GM18520 (cell line): ENCODE measurements around the gene POPDC2.

Source experiments
- ATAC-seq: cut with Tn5 transposase; IDR thresholded peaks from one replicate; pipeline ENCODE4 v1.9.1; 2021; ENCODE audit not compliant: unreplicated experiment

Gene POPDC2

GRCh38 chr3:119672776-119673175 lies 12.4 kb upstream of the POPDC2 start:
- no peak for ATAC-seq

- no peak for ATAC-seq
Observed at GRCh38 chr3:119669906-119670570, 9.6 kb upstream of the POPDC2 start.

GRCh38 chr3:119665954-119666559 lies 5.7 kb upstream of the POPDC2 start:
- ATAC-seq: no peak

- no peak for ATAC-seq
Observed at GRCh38 chr3:119664850-119665379, 4.5 kb upstream of the POPDC2 start.

- ATAC-seq: no peak
Observed at GRCh38 chr3:119664370-119664769, 4.0 kb upstream of the POPDC2 start.

- ATAC-seq: no peak
Observed at GRCh38 chr3:119663885-119664284, 3.5 kb upstream of the POPDC2 start.

- no peak for ATAC-seq
Observed at GRCh38 chr3:119662604-119663373, 2.4 kb upstream of the POPDC2 start.

GRCh38 chr3:119659606-119660291 lies 640 bp downstream of the POPDC2 start:
- ATAC-seq: no peak

- ATAC-seq: no peak
Observed at GRCh38 chr3:119658994-119659393, 1.4 kb downstream of the POPDC2 start.

- ATAC-seq: no peak
Observed at GRCh38 chr3:119657887-119658702, 2.3 kb downstream of the POPDC2 start.

GRCh38 chr3:119653876-119654275 lies 6.5 kb downstream of the POPDC2 start:
- ATAC-seq: no peak

GRCh38 chr3:119652306-119653033 lies 7.9 kb downstream of the POPDC2 start:
- no peak for ATAC-seq

GRCh38 chr3:119649761-119650160 lies 10.6 kb downstream of the POPDC2 start:
- no peak for ATAC-seq

- no peak for ATAC-seq
Observed at GRCh38 chr3:119647843-119648575, 12.4 kb downstream of the POPDC2 start.

- no peak for ATAC-seq
Observed at GRCh38 chr3:119647171-119647570, 13.2 kb downstream of the POPDC2 start.

- ATAC-seq: no peak
Observed at GRCh38 chr3:119645813-119646212, 14.6 kb downstream of the POPDC2 start.

GRCh38 chr3:119644481-119644880 lies 15.9 kb downstream of the POPDC2 start:
- no peak for ATAC-seq

- no peak for ATAC-seq
Observed at GRCh38 chr3:119643528-119643927, 16.9 kb downstream of the POPDC2 start.
